ENCODE results near the gene GIPC3.

Gene GIPC3

DNA sequence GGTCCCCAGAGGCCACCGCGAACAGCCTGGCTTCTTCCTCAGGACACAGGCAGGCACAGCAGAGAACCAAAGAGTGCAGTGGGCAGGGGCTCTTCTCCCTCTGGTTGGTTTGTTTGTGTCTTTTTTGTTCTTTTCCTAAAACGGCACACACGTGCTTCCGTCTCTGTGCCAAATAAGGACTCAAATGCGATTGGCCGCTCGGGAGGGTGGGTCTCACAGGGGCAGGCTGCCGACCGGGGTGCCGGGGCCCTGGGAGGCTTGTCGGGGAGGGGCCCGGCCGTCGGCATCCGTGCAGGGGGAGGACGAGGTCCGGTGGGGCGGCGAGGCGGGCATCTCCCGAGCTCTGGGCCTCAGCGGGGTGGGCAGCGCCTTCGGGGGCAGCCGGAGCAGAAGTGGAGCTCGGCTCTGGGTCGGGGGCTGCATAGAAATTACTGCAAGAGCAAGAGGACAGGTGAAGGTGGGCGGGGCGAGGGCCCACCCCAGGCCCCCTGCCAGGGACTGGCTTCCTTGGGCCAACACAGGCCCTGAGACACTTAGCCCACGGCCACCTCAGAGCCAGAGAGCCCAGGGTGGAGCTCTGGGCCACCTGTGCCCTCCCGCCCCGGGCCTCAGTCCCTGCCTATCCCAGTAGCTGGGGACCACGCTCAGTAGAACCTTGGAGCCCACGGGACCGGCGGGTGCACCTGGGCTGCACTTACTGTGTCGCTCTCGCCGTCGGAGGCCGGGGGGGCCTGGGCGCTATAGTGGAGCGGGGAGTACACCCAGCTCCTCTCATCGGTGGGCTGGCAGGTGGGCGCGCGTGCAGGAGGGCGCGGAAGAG lies 47.7 kb downstream of the GIPC3 start:
- H3K4me1 Mint-ChIP-seq = no peaks in the 10 kb centered on the region
- H3K27ac Mint-ChIP-seq = no peak overlapping the region
- TF ChIP-seq CTCF (IDR thresholded peaks at IDR 0.05; ENCODE audit: unreplicated experiment in 3 of 3) = no peak
- H3K9me3 Mint-ChIP-seq = no peaks in the 10 kb centered on the region
- no peaks in the 10 kb centered on the region for H3K27me3 Mint-ChIP-seq (ENCODE audit: low read depth)
- H3K4me3 Mint-ChIP-seq = no peak overlapping the region
- H3K36me3 Mint-ChIP-seq (ENCODE audit: low read depth) = peaks cover 7% of the 10 kb centered on the region

GRCh38 chr19:3633559-3633988 lies 48.3 kb downstream of the GIPC3 start:
- no peak for TF ChIP-seq CTCF (IDR thresholded peaks at IDR 0.05; ENCODE audit: unreplicated experiment in 3 of 3)
- Mint-ChIP-seq H3K4me1 (no peaks in the 10 kb centered on the region), H3K36me3 (ENCODE audit: low read depth) (peaks cover 9% of the 10 kb centered on the region), H3K4me3 (no peak overlapping the region), H3K27ac (no peak overlapping the region), H3K27me3 (ENCODE audit: low read depth) (no peaks in the 10 kb centered on the region), H3K9me3 (no peaks in the 10 kb centered on the region)

DNA sequence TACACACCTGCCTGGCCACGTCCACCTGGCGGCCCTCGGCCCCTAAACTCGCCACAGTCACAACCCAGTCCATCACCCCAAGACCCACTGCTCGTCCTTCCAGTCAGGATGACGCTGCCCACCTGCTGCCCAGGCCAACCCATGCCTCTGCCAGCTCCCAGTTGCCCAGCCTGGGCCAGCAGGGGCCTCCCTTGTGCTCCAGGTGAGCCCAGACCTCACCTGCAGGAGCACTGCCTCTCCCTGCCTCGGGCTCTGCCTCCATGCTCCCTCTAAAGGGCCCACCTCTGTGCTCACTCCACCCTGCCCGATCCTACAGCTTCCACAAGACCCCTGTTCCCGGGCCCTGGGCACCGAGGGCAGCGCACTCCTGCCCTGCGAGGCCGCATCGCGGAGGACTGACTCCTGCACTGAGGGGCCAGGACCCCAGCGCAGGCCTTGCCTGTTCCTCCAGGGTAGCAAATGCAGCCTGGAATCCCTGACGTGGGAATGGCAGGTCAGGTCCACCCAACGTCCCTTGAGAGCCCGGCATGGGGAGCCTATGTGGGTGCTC lies 49.3 kb downstream of the GIPC3 start:
- no peaks in the 10 kb centered on the region for H3K9me3 Mint-ChIP-seq
- no peaks in the 10 kb centered on the region for H3K27me3 Mint-ChIP-seq (ENCODE audit: low read depth)
- no peak for TF ChIP-seq CTCF (IDR thresholded peaks at IDR 0.05; ENCODE audit: unreplicated experiment in 3 of 3)
- H3K27ac Mint-ChIP-seq = no peak overlapping the region
- no peaks in the 10 kb centered on the region for H3K4me1 Mint-ChIP-seq
- no peak overlapping the region for H3K4me3 Mint-ChIP-seq
- peaks cover 10% of the 10 kb centered on the region for H3K36me3 Mint-ChIP-seq (ENCODE audit: low read depth)

GRCh38 chr19:3636506-3636905 lies 51.2 kb downstream of the GIPC3 start:
- Mint-ChIP-seq H3K4me3 (no peak overlapping the region), H3K27ac (no peak overlapping the region), H3K27me3 (ENCODE audit: low read depth) (no peaks in the 10 kb centered on the region), H3K9me3 (no peaks in the 10 kb centered on the region), H3K36me3 (ENCODE audit: low read depth) (peaks cover 8% of the 10 kb centered on the region), H3K4me1 (no peaks in the 10 kb centered on the region)
- no peak for TF ChIP-seq CTCF (IDR thresholded peaks at IDR 0.05; ENCODE audit: unreplicated experiment in 3 of 3)

GRCh38 chr19:3636962-3637361 lies 51.7 kb downstream of the GIPC3 start:
- Mint-ChIP-seq H3K27ac (no peak overlapping the region), H3K27me3 (ENCODE audit: low read depth) (no peaks in the 10 kb centered on the region), H3K4me1 (no peaks in the 10 kb centered on the region), H3K9me3 (no peaks in the 10 kb centered on the region), H3K4me3 (no peak overlapping the region), H3K36me3 (ENCODE audit: low read depth) (peaks cover 8% of the 10 kb centered on the region)
- TF ChIP-seq CTCF (IDR thresholded peaks at IDR 0.05; ENCODE audit: unreplicated experiment in 3 of 3) = no peak

- Mint-ChIP-seq H3K4me3 (no peak overlapping the region), H3K36me3 (ENCODE audit: low read depth) (peaks cover 8% of the 10 kb centered on the region), H3K4me1 (no peaks in the 10 kb centered on the region), H3K9me3 (no peaks in the 10 kb centered on the region), H3K27ac (no peak overlapping the region), H3K27me3 (ENCODE audit: low read depth) (no peaks in the 10 kb centered on the region)
- no peak for TF ChIP-seq CTCF (IDR thresholded peaks at IDR 0.05; ENCODE audit: unreplicated experiment in 3 of 3)
Observed at GRCh38 chr19:3637621-3638020, 52.3 kb downstream of the GIPC3 start.

All from nephron (organoid).